ENCODE measurements around the gene ACOT7. TPM values are rescaled to one million over a fixed set of nuclear protein-coding genes. Genes with fewer than 3 reads are reported as not detected.

Gene ACOT7
- total RNA-seq, 1 experiment from 2014 or later, result 165 TPM

DNA sequence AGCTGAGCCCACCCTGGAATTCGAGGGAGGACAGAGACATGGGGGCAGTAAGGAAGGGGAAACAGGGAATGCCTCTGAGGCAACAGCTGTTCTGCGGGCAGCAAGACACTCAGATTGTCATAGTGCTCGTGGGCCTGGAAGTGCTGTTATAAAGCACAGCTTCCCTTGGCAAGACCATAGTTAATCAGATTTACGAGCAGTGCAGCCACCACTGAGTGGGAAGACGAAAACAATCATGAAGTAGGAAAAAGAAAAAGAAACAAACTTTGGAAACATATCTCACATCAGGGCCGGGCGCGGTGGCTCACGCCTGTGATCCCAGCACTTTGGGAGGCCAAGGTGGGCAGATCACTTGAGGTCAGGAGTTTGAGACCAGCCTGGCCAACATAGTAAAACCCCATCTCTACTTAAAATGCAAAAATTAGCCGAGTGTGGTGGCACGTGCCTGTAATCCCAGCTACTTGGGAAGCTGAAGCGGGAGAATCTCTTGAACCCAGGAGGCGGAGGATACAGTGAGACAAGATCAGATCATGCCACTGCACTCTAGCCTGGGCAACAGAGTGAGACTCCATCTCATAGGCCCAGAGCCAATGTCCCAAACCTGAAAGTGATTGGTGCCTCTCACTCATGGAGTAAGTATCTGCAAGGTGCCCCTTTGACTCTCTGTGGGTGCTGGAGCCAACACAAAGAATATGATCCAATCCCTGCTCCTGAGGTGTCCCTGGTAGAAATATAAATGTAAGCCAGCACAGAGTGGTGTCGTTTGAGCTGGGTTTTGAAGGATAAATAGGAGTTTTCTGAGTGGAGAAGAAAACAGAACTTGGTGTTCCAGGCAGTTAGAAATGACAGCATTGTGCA is 77.1 kb downstream of the ACOT7 start:
- Histone ChIP-seq H3K9ac (ENCODE audit: low read length) (peak overlapping the region; percentile 89), H3K36me3 (ENCODE audit: low read depth, low read length) (peaks cover 18% of the 10 kb centered on the region), H3F3A (ENCODE audit: low read length, unreplicated experiment) (peaks cover 7% of the 10 kb centered on the region), H3K4me1 (ENCODE audit: insufficient read depth, low read length) (peaks cover 29% of the 10 kb centered on the region), H3K79me2 (ENCODE audit: low read length) (no peaks in the 10 kb centered on the region), H4K20me1 (ENCODE audit: low read length) (no peaks in the 10 kb centered on the region), H3K9me2 (replicated peaks; ENCODE audit: low read length) (no peaks in the 10 kb centered on the region), H2AFZ (ENCODE audit: low read length) (no peak overlapping the region), H3K4me3 (ENCODE audit: low read length) (no peak overlapping the region), H3K4me2 (ENCODE audit: low read length) (peak overlapping the region; percentile 54), H3K27me3 (ENCODE audit: low read length) (no peaks in the 10 kb centered on the region), H3K9me3 (ENCODE audit: low read length) (no peaks in the 10 kb centered on the region), H3K27ac (ENCODE audit: low read length) (peak overlapping the region; percentile 95)
- ATAC-seq (peak; percentile 12; the same call in 1 of the 2 replicates), DNase-seq (no peak)
- intact Hi-C loops (cut with micrococcal nuclease), result loop anchor here (1.0 kb wide), 1 partner anchor 16 kb away; no protein-coding TSS in a partner anchor
- ChIA-PET POLR2A (ENCODE audit: unreplicated experiment) (interaction anchor here (0.5 to 1.0 kb wide), 4 partner anchors 15 to 1711 kb away, joined by 3 to 23 read pairs (median 6); no protein-coding TSS in a partner anchor), CTCF (interaction anchor here (0.7 to 1.5 kb wide), 2 partner anchors 20 to 70 kb away, joined by 3 to 6 read pairs; no protein-coding TSS in a partner anchor)
- no TSS peak for BruUV-seq (replicated peaks)
- no peak for TF ChIP-seq EZH2phosphoT487 (IDR thresholded peaks at IDR 0.05; ENCODE audit: borderline replicate concordance, low read length)
- TF ChIP-seq, protein P1, sequence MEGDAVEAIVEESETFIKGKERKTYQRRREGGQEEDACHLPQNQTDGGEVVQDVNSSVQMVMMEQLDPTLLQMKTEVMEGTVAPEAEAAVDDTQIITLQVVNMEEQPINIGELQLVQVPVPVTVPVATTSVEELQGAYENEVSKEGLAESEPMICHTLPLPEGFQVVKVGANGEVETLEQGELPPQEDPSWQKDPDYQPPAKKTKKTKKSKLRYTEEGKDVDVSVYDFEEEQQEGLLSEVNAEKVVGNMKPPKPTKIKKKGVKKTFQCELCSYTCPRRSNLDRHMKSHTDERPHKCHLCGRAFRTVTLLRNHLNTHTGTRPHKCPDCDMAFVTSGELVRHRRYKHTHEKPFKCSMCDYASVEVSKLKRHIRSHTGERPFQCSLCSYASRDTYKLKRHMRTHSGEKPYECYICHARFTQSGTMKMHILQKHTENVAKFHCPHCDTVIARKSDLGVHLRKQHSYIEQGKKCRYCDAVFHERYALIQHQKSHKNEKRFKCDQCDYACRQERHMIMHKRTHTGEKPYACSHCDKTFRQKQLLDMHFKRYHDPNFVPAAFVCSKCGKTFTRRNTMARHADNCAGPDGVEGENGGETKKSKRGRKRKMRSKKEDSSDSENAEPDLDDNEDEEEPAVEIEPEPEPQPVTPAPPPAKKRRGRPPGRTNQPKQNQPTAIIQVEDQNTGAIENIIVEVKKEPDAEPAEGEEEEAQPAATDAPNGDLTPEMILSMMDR (conservative IDR thresholded peaks at IDR 0.05; ENCODE audit: low read depth, low read length), result no peak
- TF ChIP-seq EZH2 (IDR thresholded peaks at IDR 0.05; ENCODE audit: low read length, unreplicated experiment), result no peak

DNA sequence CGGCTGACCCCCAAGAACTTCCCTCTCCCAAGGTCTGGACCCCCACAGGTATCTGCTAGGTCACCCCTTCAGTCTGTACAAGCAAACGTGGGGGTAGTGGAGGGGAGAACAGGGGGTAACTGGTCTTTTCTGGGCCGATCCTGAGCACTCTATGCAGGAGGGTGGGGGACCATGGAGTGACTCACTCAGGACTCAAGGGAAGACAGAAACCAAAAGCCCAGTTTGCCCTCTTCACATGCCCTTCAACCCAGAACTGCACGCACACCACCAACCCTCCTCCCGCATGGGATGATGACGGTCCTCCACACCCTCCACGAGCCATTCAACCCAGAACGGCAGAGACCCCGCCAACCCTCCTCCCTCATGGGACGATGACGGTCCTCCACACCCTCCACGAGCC is 79.1 kb downstream of the ACOT7 start:
- CTCF ChIA-PET, result no interaction called here
- H3K36me3 ChIP-seq (ENCODE audit: low read depth, low read length), result peaks cover 13% of the 10 kb centered on the region; the same call in 1 of the 2 replicates
- H3K9ac ChIP-seq (ENCODE audit: low read length), result no peak overlapping the region
- ATAC-seq (no peak), DNase-seq (no peak)
- peaks cover 23% of the 10 kb centered on the region for H3K4me1 ChIP-seq (ENCODE audit: insufficient read depth, low read length)
- no peaks in the 10 kb centered on the region for H3K27me3 ChIP-seq (ENCODE audit: low read length)
- intact Hi-C loops (cut with micrococcal nuclease), result no loop called here
- POLR2A ChIA-PET (ENCODE audit: unreplicated experiment), result no interaction called here
- H3K9me2 ChIP-seq (replicated peaks; ENCODE audit: low read length), result no peaks in the 10 kb centered on the region
- H2AFZ ChIP-seq (ENCODE audit: low read length), result no peak overlapping the region
- H4K20me1 ChIP-seq (ENCODE audit: low read length), result no peaks in the 10 kb centered on the region
- no peak for TF ChIP-seq EZH2 (IDR thresholded peaks at IDR 0.05; ENCODE audit: low read length, unreplicated experiment)
- BruUV-seq (replicated peaks), result no TSS peak
- no peaks in the 10 kb centered on the region for H3K9me3 ChIP-seq (ENCODE audit: low read length)
- no peak overlapping the region for H3K4me2 ChIP-seq (ENCODE audit: low read length)
- no peak overlapping the region for H3K4me3 ChIP-seq (ENCODE audit: low read length)
- H3F3A ChIP-seq (ENCODE audit: low read length, unreplicated experiment), result peaks cover 7% of the 10 kb centered on the region
- peak overlapping the region; percentile 3; the same call in 1 of the 2 replicates for H3K27ac ChIP-seq (ENCODE audit: low read length)
- no peaks in the 10 kb centered on the region for H3K79me2 ChIP-seq (ENCODE audit: low read length)

DNA sequence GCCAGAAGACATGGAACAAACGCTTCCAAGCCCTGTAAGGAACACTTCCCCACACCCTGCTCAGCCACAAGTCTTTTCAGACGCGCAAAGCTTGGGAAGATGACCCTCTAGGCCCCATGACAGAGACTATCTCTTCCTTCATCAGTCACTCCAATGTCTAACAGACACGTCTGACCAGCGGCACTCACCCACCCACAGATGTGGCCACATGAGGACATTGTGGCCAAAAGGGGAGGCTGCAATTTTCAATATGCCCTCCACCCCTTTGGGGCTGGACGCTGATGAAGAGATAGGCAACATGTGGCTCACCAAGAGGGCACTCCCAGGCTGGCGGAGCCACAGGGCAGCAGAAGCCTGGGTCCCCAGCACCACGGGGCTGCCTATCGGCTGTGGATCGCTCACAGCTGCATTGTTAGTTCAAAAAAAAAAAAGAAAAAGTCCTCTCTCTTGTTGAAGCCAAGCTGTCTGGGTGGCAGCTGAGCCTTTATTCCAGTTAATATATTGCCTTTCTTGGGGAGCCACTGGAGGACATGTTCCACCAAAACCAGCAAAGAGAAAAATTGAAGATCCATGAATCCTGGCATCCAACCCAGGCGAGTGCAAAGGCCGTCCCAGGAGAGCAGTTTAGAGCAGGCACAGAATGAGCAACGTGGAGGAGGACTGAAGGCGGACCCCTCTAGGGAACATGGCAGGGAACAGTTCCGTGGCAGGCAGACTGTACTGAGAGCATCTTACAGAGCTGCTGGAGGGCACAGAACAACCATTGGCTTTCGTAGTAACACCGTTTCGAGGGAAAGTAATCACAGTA is 80.0 kb downstream of the ACOT7 start:
- ATAC-seq (no peak), DNase-seq (no peak)
- Histone ChIP-seq H3K36me3 (ENCODE audit: low read depth, low read length) (peaks cover 19% of the 10 kb centered on the region; the same call in 1 of the 2 replicates), H4K20me1 (ENCODE audit: low read length) (no peaks in the 10 kb centered on the region), H3K4me1 (ENCODE audit: insufficient read depth, low read length) (peaks cover 23% of the 10 kb centered on the region), H3K79me2 (ENCODE audit: low read length) (no peaks in the 10 kb centered on the region), H3F3A (ENCODE audit: low read length, unreplicated experiment) (peaks cover 7% of the 10 kb centered on the region), H3K4me2 (ENCODE audit: low read length) (no peak overlapping the region), H3K9ac (ENCODE audit: low read length) (no peak overlapping the region), H3K9me2 (replicated peaks; ENCODE audit: low read length) (no peaks in the 10 kb centered on the region), H2AFZ (ENCODE audit: low read length) (no peak overlapping the region), H3K9me3 (ENCODE audit: low read length) (no peaks in the 10 kb centered on the region), H3K27me3 (ENCODE audit: low read length) (no peaks in the 10 kb centered on the region), H3K27ac (ENCODE audit: low read length) (no peak overlapping the region), H3K4me3 (ENCODE audit: low read length) (no peak overlapping the region)
- TF ChIP-seq, protein P1 (conservative IDR thresholded peaks at IDR 0.05; ENCODE audit: low read depth, low read length), result no peak
- TF ChIP-seq EZH2 (IDR thresholded peaks at IDR 0.05; ENCODE audit: low read length, unreplicated experiment) (no peak), EZH2phosphoT487 (IDR thresholded peaks at IDR 0.05; ENCODE audit: borderline replicate concordance, low read length) (no peak)
- CTCF ChIA-PET, result no interaction called here
- intact Hi-C loops (cut with micrococcal nuclease), result no loop called here
- POLR2A ChIA-PET (ENCODE audit: unreplicated experiment), result no interaction called here
- no TSS peak for BruUV-seq (replicated peaks)

Measured in PC-3 (cell line).